C4-2B (cell line): ENCODE measurements around the gene SPINK8.

Experiments used
- ZFX ChIP-seq: fragments of 450-650 bp; IDR thresholded peaks from 2 replicates; pipeline ENCODE4 v1.6.1; 2017
- TF ChIP-seq, protein P1 (sequence below): fragments of 450-650 bp; conservative IDR thresholded peaks from 2 replicates; pipeline ENCODE4 v1.5.1; 2017; ENCODE audit warnings: mild to moderate bottlenecking

DNA sequence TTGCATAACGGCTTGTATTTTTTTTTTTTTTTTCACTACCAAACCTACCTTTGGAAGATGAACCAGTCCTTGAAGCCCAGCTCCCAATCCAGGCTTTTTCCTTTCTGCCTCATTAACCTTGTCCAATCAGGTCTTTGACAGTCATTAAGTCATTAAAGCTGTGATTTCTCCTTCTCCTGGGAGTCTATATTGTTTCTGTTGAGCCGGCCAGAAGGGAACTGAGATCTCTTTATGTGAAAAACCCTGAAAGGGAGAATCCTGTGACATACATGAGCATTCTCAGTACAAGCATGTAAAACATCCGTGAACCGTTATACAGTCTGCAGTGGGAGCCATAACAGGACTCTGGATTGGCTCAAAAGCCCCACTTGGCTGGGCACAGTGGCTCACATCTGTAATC, 52.6 kb downstream of the SPINK8 start:
- TF ChIP-seq, protein P1, sequence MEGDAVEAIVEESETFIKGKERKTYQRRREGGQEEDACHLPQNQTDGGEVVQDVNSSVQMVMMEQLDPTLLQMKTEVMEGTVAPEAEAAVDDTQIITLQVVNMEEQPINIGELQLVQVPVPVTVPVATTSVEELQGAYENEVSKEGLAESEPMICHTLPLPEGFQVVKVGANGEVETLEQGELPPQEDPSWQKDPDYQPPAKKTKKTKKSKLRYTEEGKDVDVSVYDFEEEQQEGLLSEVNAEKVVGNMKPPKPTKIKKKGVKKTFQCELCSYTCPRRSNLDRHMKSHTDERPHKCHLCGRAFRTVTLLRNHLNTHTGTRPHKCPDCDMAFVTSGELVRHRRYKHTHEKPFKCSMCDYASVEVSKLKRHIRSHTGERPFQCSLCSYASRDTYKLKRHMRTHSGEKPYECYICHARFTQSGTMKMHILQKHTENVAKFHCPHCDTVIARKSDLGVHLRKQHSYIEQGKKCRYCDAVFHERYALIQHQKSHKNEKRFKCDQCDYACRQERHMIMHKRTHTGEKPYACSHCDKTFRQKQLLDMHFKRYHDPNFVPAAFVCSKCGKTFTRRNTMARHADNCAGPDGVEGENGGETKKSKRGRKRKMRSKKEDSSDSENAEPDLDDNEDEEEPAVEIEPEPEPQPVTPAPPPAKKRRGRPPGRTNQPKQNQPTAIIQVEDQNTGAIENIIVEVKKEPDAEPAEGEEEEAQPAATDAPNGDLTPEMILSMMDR, result no peak
- no peak for TF ChIP-seq ZFX
